IPS-15b (cell line): ENCODE measurements around the gene TM9SF4.

Source experiments
- H3K27me3 ChIP-seq: one replicate; pipeline ENCODE4 v1.6.1; 2013; ENCODE audit warnings: low read length; ENCODE audit not compliant: control insufficient read depth, insufficient read depth
- H3K36me3 ChIP-seq: one replicate; pipeline ENCODE4 v1.6.1; 2013; ENCODE audit warnings: low read length; ENCODE audit not compliant: control insufficient read depth, insufficient read depth
- H3K4me1 ChIP-seq: one replicate; pipeline ENCODE4 v1.6.1; 2013; ENCODE audit warnings: mild to moderate bottlenecking, low read length; ENCODE audit not compliant: control insufficient read depth, insufficient read depth
- H3K4me3 ChIP-seq: one replicate; pipeline ENCODE4 v1.5.1; 2013; ENCODE audit warnings: low read depth, low read length
- H3K9ac ChIP-seq: one replicate; pipeline ENCODE4 v1.6.1; 2013; ENCODE audit warnings: low read depth, mild to moderate bottlenecking, low read length
- H3K9me3 ChIP-seq: one replicate; pipeline ENCODE4 v1.6.1; 2013; ENCODE audit warnings: mild to moderate bottlenecking, low read length; ENCODE audit not compliant: control insufficient read depth, insufficient read depth

The TM9SF4 gene

DNA sequence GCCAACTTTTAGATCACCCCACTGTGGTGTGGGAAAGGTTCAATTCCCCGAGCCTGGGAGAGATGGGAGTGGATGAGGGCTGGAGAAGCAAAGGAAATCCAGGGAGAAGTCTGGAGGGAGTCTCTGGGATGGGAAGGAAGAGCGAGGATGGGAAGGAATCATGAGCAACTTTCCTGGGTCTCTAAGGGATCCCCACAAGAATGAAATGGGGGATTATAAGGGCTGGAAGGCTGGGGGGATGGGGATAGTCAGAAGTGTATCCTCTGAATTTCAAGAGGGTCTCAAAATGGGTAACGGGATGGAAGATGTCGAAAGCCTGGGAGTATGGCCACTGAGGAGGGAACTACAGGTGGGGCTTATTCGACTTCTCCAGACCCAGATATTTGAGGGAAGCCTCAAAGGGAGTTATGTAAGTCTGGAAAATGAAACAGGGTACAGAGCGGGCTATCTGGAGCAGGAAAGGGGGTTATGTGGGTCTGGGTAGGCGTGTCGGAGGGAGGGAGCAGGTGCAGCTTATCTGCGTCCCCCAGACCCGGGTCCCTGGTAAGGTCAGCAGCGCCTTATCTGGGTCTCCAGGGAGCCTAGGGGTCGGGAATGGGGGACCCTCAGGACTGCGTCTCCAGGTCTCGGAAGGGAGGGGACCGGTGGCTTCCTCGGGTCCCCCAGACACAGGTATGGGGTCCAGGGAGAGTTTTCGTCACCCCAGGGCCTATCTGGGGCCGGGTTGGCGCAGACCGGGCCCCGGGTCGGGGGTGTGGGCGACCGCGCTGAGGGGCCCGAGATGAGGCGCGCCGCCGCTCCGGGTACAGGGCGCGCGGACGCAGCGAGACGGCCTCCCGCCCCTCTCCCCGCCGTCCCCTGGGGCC is 97.5 kb downstream of the TM9SF4 start:
- Histone ChIP-seq H3K4me1 (peaks cover 12% of the 10 kb centered on the region), H3K27me3 (no peaks in the 10 kb centered on the region), H3K36me3 (peaks cover 6% of the 10 kb centered on the region), H3K9me3 (no peaks in the 10 kb centered on the region), H3K9ac (peak overlapping the region; percentile 94), H3K4me3 (peak overlapping the region; percentile 94)

DNA sequence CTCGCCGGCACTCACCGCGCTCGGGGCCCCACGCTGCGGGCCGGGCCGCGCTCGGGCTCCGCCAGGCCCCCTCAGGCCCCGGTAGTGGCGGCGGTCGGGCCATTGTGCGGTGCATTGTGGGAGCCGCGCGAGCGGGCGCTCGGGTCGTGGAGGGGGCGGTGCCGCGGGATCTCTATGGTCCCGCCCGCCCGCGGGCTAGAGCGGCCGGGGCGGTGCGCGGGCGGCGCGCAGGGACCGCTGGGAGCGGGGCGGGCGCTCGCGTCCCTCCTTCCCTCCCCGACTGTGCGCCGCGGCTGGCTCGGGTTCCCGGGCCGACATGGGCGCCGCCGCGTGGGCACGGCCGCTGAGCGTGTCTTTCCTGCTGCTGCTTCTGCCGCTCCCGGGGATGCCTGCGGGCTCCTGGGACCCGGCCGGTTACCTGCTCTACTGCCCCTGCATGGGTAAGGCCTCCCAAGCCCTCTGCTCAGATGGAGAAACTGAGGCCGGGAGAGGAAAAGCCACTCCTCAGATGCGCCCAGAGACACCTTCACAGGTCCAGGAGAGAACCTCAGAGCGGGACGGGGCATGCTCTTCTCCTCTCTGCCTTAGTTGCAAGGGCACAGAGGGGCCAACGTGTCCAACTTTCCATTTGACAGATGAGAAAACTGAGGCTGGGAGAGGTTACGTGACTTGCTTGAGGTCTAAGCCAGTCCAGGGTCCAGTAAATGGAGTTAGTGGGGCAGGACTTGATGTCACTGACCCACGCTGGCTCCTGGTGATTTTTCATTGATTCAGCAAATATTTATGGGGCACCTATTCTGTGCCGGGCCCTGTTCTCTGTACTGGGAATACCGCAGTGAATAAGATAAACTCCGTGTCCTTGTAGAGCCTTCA is 98.3 kb downstream of the TM9SF4 start, which contains the start of the genes PLAGL2 and POFUT1:
PLAGL2 (minus strand) TSS at position 118 of the 873 bp plus-strand sequence. CDS start 5,565 bp downstream, outside the sequence.
POFUT1 (plus strand) TSS at position 255 of the 873 bp plus-strand sequence; CDS start at position 317, 62 bp downstream.
- Histone ChIP-seq H3K4me3 (peak within 1 kb of the TSS; percentile 94), H3K36me3 (peaks cover 3% of the 10 kb centered on the region), H3K9ac (peak within 1 kb of the TSS; percentile 94), H3K9me3 (no peaks in the 10 kb centered on the region), H3K27me3 (no peaks in the 10 kb centered on the region), H3K4me1 (peaks cover 12% of the 10 kb centered on the region)

DNA sequence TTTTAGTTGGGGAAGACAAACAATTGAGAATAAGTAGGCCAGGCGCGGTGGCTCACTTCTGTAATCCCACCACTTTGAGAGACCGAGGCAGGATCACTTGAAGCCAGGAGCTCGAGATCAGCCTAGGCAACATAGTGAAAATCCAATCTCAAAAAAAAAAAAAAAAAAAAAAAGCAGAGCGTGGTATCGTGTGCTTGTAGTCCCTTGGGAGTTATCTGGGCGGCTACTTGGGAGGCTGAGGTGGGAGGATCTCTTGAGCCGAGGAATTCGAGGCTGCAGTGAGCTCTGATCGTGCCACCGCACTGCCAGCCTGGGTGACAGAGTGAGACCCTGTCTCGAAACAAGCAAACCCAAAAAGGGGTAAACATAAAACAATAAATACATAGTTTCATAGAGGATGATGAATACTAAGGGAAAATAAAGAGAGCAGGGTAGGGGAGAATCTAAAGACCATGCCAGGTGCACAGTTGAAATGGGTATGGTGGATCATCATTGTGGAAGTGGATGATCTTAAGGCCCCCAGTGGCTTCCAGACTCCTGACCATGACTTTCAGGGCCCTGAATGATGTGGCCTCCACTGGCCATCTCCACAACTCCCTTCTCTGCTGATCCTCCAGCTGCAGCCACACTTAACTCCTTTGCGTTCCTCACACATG is 99.1 kb downstream of the TM9SF4 start:
- no peaks in the 10 kb centered on the region for H3K27me3 ChIP-seq
- peak overlapping the region; percentile 48 for H3K9ac ChIP-seq
- H3K9me3 ChIP-seq = no peaks in the 10 kb centered on the region
- H3K4me1 ChIP-seq = peaks cover 12% of the 10 kb centered on the region
- peak overlapping the region; percentile 83 for H3K4me3 ChIP-seq
- H3K36me3 ChIP-seq = peaks cover 3% of the 10 kb centered on the region

DNA sequence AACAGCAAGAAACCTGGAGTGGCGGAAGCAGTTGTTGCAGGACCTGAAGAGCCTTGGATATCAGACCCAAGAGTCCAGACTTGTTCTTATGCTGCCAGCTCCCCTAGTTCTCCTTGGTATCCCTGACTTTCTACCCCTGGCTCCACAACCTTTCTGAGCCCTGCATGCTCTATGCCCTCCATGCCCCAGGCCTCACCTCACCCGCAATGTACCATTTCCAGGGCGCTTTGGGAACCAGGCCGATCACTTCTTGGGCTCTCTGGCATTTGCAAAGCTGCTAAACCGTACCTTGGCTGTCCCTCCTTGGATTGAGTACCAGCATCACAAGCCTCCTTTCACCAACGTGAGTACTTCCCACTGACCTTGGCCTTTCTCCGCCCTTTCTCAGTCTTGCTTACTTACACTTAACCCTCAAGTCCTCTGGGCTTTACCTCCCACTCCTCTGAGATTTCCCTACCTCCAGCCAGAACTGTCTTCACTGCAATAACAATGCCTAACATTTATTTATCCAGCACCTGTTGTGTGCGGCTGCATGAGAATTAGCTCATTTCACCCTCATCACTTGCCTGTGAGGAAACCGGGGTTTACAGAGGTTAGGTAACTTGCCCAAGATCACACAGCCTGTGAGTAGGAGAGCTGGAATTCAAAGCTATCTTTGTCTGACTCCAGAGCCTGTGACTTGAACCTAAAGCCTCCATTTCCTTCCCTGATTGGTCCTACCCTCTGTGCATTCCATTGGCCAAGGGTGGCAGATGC is 100.5 kb downstream of the TM9SF4 start:
- Histone ChIP-seq H3K36me3 (peaks cover 3% of the 10 kb centered on the region), H3K4me3 (no peak overlapping the region), H3K4me1 (peaks cover 6% of the 10 kb centered on the region), H3K9ac (no peak overlapping the region), H3K27me3 (no peaks in the 10 kb centered on the region), H3K9me3 (no peaks in the 10 kb centered on the region)

DNA sequence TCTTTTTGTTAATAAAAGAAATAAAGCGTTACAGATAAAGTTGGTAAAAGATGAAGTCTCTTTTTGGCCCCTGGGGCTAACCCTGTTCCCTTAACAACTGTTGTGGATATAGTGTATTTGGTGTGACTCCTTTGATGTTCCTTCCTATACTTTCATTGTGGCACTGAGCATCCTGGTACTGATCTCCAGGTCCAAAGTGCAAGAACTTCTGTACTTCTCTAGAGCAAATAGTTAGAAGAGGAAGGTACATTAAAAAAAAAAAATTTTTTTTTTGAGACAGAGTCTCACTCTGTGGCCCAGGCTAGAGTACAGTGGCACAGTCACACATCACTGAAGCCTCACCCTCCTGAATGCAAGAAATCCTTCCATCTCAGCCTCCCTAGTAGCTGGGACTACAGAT is 104.4 kb downstream of the TM9SF4 start:
- Histone ChIP-seq H3K36me3 (peaks cover 22% of the 10 kb centered on the region), H3K4me1 (no peaks in the 10 kb centered on the region), H3K4me3 (no peak overlapping the region), H3K27me3 (no peaks in the 10 kb centered on the region), H3K9ac (no peak overlapping the region), H3K9me3 (no peaks in the 10 kb centered on the region)

DNA sequence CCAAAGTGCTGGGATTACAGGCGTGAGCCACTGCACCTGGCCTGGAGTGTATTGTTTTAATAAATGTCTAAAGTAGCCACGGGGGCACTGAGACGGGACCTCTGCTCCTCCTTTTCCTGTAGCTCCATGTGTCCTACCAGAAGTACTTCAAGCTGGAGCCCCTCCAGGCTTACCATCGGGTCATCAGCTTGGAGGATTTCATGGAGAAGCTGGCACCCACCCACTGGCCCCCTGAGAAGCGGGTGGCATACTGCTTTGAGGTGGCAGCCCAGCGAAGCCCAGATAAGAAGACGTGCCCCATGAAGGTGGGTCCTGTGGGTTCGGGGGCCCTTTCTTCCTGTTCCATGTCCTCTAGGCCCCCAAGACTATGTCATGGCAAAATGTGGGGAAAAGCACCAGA is 105.6 kb downstream of the TM9SF4 start:
- Histone ChIP-seq H3K36me3 (peaks cover 22% of the 10 kb centered on the region), H3K27me3 (no peaks in the 10 kb centered on the region), H3K4me1 (no peaks in the 10 kb centered on the region), H3K9me3 (no peaks in the 10 kb centered on the region), H3K9ac (no peak overlapping the region), H3K4me3 (no peak overlapping the region)

DNA sequence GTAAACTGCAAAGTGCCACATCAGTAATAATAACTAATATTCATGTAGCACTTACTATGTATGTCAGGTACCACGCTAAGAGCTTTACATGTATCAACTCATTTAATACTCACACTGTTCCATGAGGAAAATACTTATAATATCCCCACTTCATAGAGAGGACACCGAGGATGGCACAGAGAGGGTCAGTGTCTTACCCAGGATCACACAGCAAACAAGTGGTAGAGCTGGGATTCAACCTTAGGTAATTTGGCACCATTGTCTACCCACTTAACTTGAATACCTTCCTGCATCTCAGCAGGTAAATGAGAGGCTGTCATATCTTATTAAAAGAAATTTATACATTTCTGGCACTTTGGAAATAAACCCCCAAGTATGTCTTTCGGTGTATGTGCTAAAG is 106.2 kb downstream of the TM9SF4 start:
- H3K9me3 ChIP-seq = no peaks in the 10 kb centered on the region
- H3K36me3 ChIP-seq = peaks cover 24% of the 10 kb centered on the region
- H3K9ac ChIP-seq = no peak overlapping the region
- no peaks in the 10 kb centered on the region for H3K4me1 ChIP-seq
- H3K27me3 ChIP-seq = no peaks in the 10 kb centered on the region
- no peak overlapping the region for H3K4me3 ChIP-seq

DNA sequence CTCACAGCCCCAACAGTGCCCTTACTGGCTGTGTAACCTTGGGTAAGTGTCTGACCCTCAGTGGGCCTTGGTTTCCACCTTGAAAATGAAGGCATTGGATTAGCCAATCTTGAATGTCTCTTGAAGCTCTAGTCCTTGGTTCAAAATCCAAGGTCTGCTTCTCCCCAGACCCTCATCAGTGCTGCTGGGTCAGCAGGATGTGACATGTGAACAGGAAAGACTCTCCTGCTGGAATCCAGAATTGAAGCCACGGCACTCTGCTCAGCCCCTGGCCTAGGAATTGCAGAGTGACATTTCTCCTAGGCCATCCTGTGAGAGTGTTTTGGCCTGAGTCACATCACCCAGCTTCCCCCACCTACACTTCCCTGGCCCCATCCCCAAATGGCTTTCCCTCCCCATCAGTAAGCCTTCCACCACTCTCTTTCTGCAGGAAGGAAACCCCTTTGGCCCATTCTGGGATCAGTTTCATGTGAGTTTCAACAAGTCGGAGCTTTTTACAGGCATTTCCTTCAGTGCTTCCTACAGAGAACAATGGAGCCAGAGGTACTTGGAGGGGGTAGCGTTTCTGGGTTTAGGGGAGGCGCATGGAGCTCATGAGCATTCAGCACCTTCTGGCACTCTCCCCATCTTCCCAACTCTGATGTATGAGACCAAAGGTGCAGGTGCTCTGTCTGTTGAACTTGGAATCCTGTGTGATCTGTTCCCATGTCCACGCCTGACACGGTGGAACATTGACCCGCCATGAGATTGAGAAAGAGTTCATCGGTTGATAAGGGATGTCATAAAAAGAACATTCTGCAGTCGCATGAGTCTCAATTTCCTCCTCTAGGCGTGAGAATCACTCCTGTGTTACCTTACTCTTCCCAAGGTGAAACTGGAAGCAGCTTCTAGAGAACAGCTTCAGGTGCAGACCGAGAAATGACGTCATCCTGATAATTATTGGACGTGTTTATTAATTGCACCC is 106.9 kb downstream of the TM9SF4 start:
- H3K4me3 ChIP-seq = no peak overlapping the region
- H3K4me1 ChIP-seq = no peaks in the 10 kb centered on the region
- H3K27me3 ChIP-seq = no peaks in the 10 kb centered on the region
- no peak overlapping the region for H3K9ac ChIP-seq
- peaks cover 30% of the 10 kb centered on the region for H3K36me3 ChIP-seq
- no peaks in the 10 kb centered on the region for H3K9me3 ChIP-seq
